ENCODE results near the gene GALM. TPM values are rescaled to one million over a fixed set of nuclear protein-coding genes. Genes with fewer than 3 reads are reported as not detected.
"Not testable (repeated sequence)": the region's sequence is repeated elsewhere in the genome, so short reads cannot be mapped to it uniquely, and the experiment has no call there.

The GALM gene
- total RNA-seq, 1 donor from 2014 or later, result 4.1 TPM

DNA sequence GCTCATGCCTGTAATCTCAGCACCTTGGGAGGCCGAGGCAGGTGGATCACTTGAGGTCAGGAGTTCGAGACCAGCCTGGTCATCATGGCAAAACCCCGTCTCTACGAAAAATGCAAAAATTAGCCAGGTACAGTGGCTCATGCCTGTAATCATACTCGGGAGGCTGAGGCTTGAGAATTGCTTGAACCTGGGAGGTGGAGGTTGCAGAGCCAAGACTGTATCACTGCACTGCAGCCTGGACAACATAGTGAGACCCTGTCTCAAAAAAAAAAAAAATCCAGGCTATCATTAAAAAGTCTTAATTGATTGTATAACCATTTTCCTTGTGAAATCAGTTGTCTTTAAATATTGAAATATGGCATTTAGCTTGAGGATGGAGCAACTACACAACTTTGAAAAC, 15.0 kb downstream of the GALM start:
- not testable (repeated sequence) for DNase-seq (ENCODE audit: low read depth in 2 of 2)

GRCh38 chr2:38682008-38682575, 16.2 kb downstream of the GALM start:
- no peak for DNase-seq (ENCODE audit: low read depth in 2 of 2)

DNA sequence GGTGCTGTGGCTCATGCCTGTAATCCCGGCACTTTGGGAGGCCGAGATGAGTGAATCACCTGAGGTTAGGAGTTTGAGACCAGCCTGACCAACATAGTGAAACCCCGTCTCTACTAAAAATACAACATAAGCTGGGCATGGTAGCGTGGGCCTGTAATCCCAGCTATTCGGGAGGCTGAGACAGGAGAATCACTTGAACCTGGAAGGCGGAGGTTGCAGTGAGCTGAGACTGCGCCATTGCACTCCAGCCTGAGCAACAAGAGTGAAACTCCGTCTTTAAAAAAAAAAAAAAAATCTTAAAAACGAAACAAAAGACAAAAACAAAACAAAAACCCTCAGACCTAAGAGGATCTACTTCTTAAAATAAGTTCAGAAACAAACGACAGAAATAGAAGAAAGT, 16.7 kb downstream of the GALM start:
- not testable (repeated sequence) for DNase-seq (ENCODE audit: low read depth in 2 of 2)

- no peak for DNase-seq (ENCODE audit: low read depth in 2 of 2)
Measured at GRCh38 chr2:38683766-38684165, 17.9 kb downstream of the GALM start.

DNA sequence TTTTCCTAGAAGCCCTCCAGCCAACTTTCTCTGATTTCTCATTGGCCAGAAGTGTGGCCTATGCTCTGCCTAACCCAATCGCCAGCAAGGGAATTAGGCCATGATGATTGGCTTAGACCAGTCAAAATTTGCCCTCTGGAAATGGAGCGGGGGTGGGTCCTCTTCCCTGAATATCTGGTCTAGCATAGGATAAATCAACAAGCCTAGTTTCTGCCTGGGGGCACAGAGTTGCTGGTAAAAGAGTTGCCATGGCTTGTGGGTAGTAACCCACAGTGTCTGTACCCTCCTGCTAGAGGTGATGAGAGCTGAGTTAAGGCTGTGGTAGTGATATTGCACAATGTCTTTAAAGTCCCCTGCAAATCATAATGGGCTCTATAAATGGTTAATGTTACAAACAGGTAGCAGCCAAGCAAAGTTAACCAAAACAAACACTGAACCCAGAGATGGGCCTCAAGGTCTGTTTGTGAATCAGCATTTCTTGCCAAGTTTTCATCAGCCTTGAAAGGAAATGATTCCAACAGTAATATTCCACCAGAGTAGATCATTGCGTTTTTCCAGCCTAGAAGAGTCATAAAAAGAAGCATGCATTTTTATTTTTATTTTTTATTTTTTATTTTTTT, 19.3 kb downstream of the GALM start:
- DNase-seq (ENCODE audit: low read depth in 2 of 2), result peak in 1 of 2 donors; percentile 16

GRCh38 chr2:38690499-38691420, 24.8 kb downstream of the GALM start:
- DNase-seq (ENCODE audit: low read depth in 2 of 2), result peak in 1 of 2 donors; percentile 82

DNA sequence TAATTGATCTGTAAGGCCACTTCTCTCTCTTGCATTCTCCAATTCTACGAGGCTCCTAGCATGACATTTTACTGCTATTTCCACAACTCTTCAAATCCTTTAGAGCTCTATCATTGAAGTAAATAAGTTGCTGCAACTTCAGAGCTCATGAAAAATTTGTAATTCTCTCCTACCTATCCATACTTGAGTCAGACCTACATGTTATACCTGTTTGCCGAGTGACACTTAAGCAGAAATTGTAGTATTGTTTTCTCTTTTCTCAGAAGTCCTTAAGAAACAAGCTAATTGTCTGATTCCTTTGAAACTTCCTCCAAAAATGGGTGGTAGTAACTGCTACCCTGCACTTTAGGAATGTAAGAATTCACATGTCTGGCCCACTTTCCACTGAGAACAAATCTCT, 26.1 kb downstream of the GALM start:
- no peak for DNase-seq (ENCODE audit: low read depth in 2 of 2)

GRCh38 chr2:38692636-38693318, 26.9 kb downstream of the GALM start:
- DNase-seq (ENCODE audit: low read depth in 2 of 2), result no peak

- no peak for DNase-seq (ENCODE audit: low read depth in 2 of 2)
Measured at GRCh38 chr2:38697116-38697840, 31.4 kb downstream of the GALM start.

DNA sequence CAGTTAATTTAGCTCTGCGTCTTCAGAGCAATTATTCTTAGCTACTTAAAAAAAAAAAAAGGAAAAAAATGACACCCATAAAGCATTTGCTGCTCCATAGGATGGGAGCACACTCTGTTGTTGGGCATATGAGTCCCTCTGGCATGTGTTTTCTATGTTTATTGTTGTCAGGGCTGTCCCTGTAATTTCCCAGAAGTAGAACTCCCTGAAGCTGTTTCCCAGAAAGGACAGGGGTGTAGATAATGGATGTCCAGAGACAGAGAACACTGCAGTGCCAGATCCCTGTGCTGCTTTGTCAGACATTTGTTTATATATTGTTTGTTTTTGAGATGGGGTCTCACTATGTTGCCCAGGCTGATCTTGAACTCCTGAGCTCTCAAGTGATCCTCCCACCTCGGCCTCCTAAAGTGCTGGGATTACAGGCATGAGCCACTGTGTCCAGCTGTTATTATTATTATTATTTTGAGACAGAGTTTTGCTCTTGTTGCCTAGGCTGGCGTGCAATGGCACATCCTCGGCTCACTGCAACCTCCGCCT, 32.6 kb downstream of the GALM start:
- no peak for DNase-seq (ENCODE audit: low read depth in 2 of 2)

- no peak for DNase-seq (ENCODE audit: low read depth in 2 of 2)
Measured at GRCh38 chr2:38700113-38700785, 34.3 kb downstream of the GALM start.

- DNase-seq (ENCODE audit: low read depth in 2 of 2), result no peak
Measured at GRCh38 chr2:38700881-38701458, 35.1 kb downstream of the GALM start.

DNA sequence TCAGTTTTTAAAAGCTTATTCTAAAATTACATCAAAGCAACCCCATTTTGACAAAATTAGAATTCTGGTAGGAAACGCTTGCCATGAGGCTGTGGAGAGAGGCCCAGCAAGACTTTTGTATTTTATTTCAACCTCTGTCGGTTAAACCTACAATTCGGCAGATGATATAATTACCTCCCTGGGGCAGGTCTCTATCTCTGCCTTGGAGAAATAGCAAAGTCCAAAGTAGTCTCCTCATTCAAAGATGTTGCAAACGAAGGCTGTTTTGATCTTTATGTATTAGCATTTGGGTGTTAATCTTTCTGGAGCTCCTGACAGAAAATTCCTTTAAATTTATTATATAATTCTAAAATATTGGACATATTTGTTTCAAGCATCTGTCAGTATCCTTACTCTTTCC, 35.6 kb downstream of the GALM start:
- DNase-seq (ENCODE audit: low read depth in 2 of 2), result no peak

GRCh38 chr2:38702413-38702812, 36.5 kb downstream of the GALM start:
- DNase-seq (ENCODE audit: low read depth in 2 of 2), result no peak

- not testable (repeated sequence) for DNase-seq (ENCODE audit: low read depth in 2 of 2)
Measured at GRCh38 chr2:38703336-38703735, 37.4 kb downstream of the GALM start.

DNA sequence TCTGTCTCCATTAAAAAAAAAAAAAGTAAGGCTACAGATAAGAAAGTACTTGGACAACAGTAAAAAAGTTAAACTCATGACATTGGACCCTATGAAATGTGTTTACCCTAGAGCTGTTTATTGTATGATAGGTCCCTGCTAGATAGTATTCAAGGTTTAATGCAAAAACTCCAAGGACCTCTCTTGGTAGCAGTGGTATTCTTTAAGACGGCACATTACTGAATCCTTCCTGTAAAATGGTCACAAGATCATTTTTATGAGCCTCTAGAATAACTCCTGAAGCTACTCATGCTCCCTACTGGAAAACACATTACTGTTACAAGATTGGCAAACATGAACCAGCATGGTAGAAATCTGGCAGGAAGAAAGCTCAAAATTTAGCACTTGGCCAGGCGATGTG, 38.8 kb downstream of the GALM start:
- no peak for DNase-seq (ENCODE audit: low read depth in 2 of 2)

- peak; percentile 22 to 59 for DNase-seq (ENCODE audit: low read depth in 2 of 2)
Measured at GRCh38 chr2:38706846-38707345, 41.0 kb downstream of the GALM start.

DNA sequence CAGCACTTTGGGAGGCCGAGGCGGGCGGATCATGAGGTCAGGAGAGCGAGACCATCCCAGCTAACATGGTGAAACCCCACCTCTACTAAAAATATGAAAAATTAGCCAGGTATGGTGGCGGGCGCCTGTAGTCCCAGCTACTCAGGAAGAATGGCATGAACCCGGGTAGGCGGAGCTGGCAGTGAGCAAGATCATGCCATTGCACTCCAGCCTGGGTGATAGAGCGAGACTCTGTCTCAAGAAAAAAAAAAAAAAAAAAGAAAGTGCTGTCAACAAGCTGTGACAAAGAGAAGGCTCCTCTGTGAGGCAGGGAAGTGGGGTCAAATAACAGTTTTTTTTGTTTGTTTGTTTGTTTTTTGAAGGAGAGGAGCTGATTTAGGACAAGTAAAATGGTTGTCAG, 42.6 kb downstream of the GALM start:
- not testable (repeated sequence) for DNase-seq (ENCODE audit: low read depth in 2 of 2)

DNA sequence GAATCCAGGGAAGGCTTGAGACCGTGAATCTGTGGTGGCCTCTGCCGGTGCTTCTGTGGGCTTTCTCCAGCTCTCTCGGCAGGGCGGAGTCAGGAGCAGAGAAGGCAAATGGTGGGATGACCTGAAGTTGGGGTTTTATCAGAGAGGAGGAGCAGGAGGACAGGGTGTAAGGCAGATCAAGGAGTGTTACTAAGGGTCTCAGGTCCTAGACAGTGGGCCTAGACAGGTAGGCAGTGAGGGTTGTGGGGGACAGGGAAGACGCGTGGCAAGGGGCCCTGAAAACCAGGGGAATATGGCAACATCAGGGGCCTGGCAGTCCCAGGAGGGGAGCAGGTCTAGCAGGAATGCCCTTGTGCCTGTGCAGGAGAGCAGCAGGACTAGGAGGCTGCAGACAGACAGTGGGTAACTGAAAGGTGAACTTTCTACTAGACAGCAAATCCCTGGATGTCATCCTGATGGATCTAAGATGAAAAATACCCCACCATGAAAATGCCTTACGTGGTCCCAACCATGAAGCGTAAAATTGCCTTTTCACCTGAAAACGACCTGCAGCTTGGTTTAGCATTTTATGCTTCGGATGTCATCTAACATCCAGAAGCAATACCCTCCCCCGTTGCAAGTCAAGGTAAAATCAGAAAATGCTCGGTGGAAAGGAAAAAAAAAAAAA, 43.1 kb downstream of the GALM start:
- no peak for DNase-seq (ENCODE audit: low read depth in 2 of 2)

Data from dermis microvascular lymphatic vessel endothelial cell (primary cell).